CD8-positive, alpha-beta memory T cell (primary cell): ENCODE measurements around the gene GBP1. TPM values are rescaled to one million over a fixed set of nuclear protein-coding genes. Genes with fewer than 3 reads are reported as not detected.
A peak's percentile ranks its signal among the peaks of the same experiment; 100 is the strongest.
"Not testable (repeated sequence)": the region's sequence is repeated elsewhere in the genome, so short reads cannot be mapped to it uniquely, and the experiment has no call there.

Experiments used
- CTCF ChIA-PET: fragments of 350-600 bp; sonication (Branson Sonifier 250); formaldehyde crosslinking; loops from one replicate; lab custom pipeline; 2021; ENCODE audit warnings: antibody characterized with exemption; lab: Charles Lee
- POLR2A ChIA-PET: fragments of 350-600 bp; sonication (Branson Sonifier 250); formaldehyde crosslinking; loops from one replicate; lab custom pipeline; 2021; ENCODE audit warnings: antibody characterized with exemption; lab: Charles Lee
- DNase-seq, 5 donors: peaks; one replicate each; pipeline versions ENCODE4 v3.0.0 to v3.0.0-alpha.2; 2020 to 2022; ENCODE audit warnings: mixed read lengths in 1 of 5
- H3K27ac ChIP-seq: one replicate; pipeline ENCODE4 v1.7.0; 2013; ENCODE audit warnings: low read depth, mild to moderate bottlenecking, low read length, moderate library complexity
- H3K27me3 ChIP-seq: 2 replicates; pipeline ENCODE4 v1.7.0; 2013; ENCODE audit warnings: low read length, mild to moderate bottlenecking; ENCODE audit not compliant: insufficient read depth, poor library complexity, severe bottlenecking
- H3K36me3 ChIP-seq: 2 replicates; pipeline ENCODE4 v1.7.0; 2013; ENCODE audit warnings: mild to moderate bottlenecking, low read length, moderate library complexity; ENCODE audit not compliant: insufficient read depth
- H3K4me1 ChIP-seq: 2 replicates; pipeline ENCODE4 v1.7.0; 2013; ENCODE audit warnings: mild to moderate bottlenecking, low read length, moderate library complexity; ENCODE audit not compliant: insufficient read depth
- H3K4me3 ChIP-seq: 2 replicates; pipeline ENCODE4 v1.7.0; 2013; ENCODE audit warnings: mild to moderate bottlenecking, low read length
- H3K9me3 ChIP-seq: 2 replicates; pipeline ENCODE4 v1.7.0; 2013; ENCODE audit warnings: mild to moderate bottlenecking, low read length
- H3K27ac Mint-ChIP-seq, 8 donors: one replicate each; pipeline ENCODE4 v1.8.0; 2020 to 2021; ENCODE audit warnings: mixed read lengths in 8 of 8, mild to moderate bottlenecking in 6 of 8, inconsistent platforms in 3 of 8, moderate library complexity in 3 of 8
- H3K27me3 Mint-ChIP-seq, 2 donors: one replicate each; pipeline ENCODE4 v1.8.0; 2020 to 2021; ENCODE audit warnings: mixed read lengths in 2 of 2, mild to moderate bottlenecking in 1 of 2, moderate library complexity in 1 of 2
- H3K36me3 Mint-ChIP-seq, 3 donors: one replicate each; pipeline ENCODE4 v1.8.0; 2020 to 2021; ENCODE audit warnings: mixed read lengths in 3 of 3, inconsistent platforms in 1 of 3, mild to moderate bottlenecking in 1 of 3
- H3K4me1 Mint-ChIP-seq, 3 donors: one replicate each; pipeline ENCODE4 v1.8.0; 2020 to 2021; ENCODE audit warnings: mixed read lengths in 3 of 3, inconsistent platforms in 1 of 3, mild to moderate bottlenecking in 1 of 3
- H3K4me3 Mint-ChIP-seq, 7 donors: one replicate each; pipeline ENCODE4 v1.8.0; 2020 to 2021; ENCODE audit warnings: mixed read lengths in 7 of 7, mild to moderate bottlenecking in 6 of 7, moderate library complexity in 4 of 7, inconsistent platforms in 2 of 7
- H3K9me3 Mint-ChIP-seq, 5 donors: one replicate each; pipeline ENCODE4 v1.8.0; 2020 to 2022; ENCODE audit warnings: mixed read lengths in 5 of 5, mild to moderate bottlenecking in 3 of 5, moderate library complexity in 2 of 5, inconsistent platforms in 1 of 5
- polyA plus RNA-seq: library from polyadenylated mRNA; unstranded; fragments of 300-500 nt; fragmentation: Illumina TruSeq; gene quantifications from one replicate; pipeline ENCODE4 v1.2.3, GENCODE V29; 2021
- total RNA-seq, 2 experiments: library from RNA; stranded (reverse); gene quantifications; one replicate each; pipeline ENCODE4 v1.2.3, GENCODE V29; 2021

GBP1 gene
- total and polyA plus RNA-seq, 3 experiments from 2014 or later = 52.1 to 77.4 (median 53.0) TPM

DNA sequence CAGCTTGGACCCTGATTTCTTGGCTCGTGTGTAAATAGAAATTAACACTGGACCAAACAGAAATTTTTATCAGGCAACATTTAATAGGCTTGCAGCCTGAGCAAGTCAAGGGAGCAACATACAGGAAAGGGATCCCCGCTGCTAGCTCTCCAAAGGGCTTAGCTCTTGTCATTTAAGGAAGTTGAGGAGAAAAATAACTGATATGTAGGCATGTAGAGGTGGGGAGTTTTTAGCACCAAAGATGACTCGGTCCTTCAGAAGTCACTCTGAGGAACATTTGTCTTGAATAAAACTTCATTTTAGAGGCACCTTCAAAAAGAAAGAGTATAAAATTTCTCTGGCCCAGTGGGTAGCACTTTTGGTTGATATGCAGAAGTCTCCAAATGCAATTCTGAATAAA, 33.8 kb upstream of the GBP1 start:
- CTCF ChIA-PET = interaction anchor here (1.9 to 2.5 kb wide), 2 partner anchors 13 to 29 kb away, joined by 5 to 6 read pairs; no protein-coding TSS in a partner anchor
- H3K27ac Mint-ChIP-seq = no peak overlapping the region
- Histone ChIP-seq H3K4me1 (no peaks in the 10 kb centered on the region), H3K27ac (no peak overlapping the region), H3K4me3 (no peak overlapping the region), H3K9me3 (no peaks in the 10 kb centered on the region), H3K36me3 (no peaks in the 10 kb centered on the region), H3K27me3 (no peaks in the 10 kb centered on the region)
- H3K9me3 Mint-ChIP-seq = peaks cover 0 to 2% (median 2%) of the 10 kb centered on the region in 5 donors
- POLR2A ChIA-PET = no interaction called here
- peaks cover 0 to 2% (median 1%) of the 10 kb centered on the region in 3 donors for H3K4me1 Mint-ChIP-seq
- no peak for DNase-seq
- H3K4me3 Mint-ChIP-seq = no peak overlapping the region
- peaks cover 0 to 2% of the 10 kb centered on the region in 2 donors for H3K27me3 Mint-ChIP-seq
- peaks cover 2 to 31% (median 3%) of the 10 kb centered on the region in 3 donors for H3K36me3 Mint-ChIP-seq

DNA sequence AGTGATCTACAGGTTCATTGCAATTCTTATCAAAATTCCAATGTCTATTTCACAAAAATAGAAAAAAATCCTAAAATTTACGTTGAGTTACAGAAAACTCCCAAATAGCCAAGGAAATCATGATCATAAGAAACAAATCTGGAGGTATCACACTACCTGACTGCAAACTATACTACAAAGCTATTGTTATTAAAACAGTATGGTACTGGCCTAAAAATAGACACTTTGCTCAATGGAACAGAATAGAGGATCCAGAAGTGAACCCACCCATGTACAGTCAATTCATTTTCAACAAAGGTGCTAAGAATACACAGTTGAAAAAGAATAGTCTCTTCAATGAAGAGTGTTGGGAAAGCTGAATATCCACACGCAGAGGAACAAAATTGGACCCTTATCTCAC, 30.7 kb upstream of the GBP1 start:
- Histone ChIP-seq H3K4me3 (no peak overlapping the region), H3K9me3 (no peaks in the 10 kb centered on the region), H3K27ac (no peak overlapping the region), H3K27me3 (no peaks in the 10 kb centered on the region), H3K4me1 (no peaks in the 10 kb centered on the region), H3K36me3 (no peaks in the 10 kb centered on the region)
- Mint-ChIP-seq H3K4me3 (no peak overlapping the region), H3K9me3 (peaks cover 0 to 2% (median 2%) of the 10 kb centered on the region in 5 donors), H3K27ac (no peak overlapping the region), H3K27me3 (peaks cover 0 to 2% of the 10 kb centered on the region in 2 donors), H3K36me3 (peaks cover 0 to 32% (median 2%) of the 10 kb centered on the region in 3 donors), H3K4me1 (no peaks in the 10 kb centered on the region)
- ChIA-PET POLR2A (no interaction called here), CTCF (no interaction called here)
- no peak for DNase-seq

DNA sequence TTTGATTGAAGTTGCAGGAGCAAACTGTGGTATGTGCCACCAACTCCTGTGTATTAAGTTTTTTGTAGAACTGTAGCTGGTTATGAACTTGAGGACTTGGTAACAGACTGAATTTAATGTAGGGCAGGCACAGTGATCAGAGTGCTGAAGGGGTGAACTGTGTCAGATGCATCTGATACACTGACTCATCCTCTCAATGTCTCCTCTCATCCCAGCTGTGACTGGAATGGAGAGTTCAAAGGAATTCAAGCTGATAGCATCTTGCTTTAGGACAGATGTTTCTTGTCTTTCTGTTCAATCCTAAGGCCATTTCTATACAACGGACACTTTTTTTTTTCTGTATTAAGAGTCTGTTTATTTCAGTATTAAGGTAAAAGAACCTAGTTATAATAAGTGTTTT, 25.0 kb upstream of the GBP1 start:
- Mint-ChIP-seq H3K4me3 (no peak overlapping the region), H3K4me1 (no peaks in the 10 kb centered on the region), H3K36me3 (peaks cover 0 to 14% (median 0%) of the 10 kb centered on the region in 3 donors), H3K27me3 (no peaks in the 10 kb centered on the region), H3K27ac (no peak overlapping the region), H3K9me3 (no peaks in the 10 kb centered on the region)
- H3K4me3 ChIP-seq = no peak overlapping the region
- ChIA-PET CTCF (no interaction called here), POLR2A (no interaction called here)
- no peak for DNase-seq
- no peaks in the 10 kb centered on the region for H3K9me3 ChIP-seq
- H3K4me1 ChIP-seq = no peaks in the 10 kb centered on the region
- H3K27me3 ChIP-seq = no peaks in the 10 kb centered on the region
- H3K36me3 ChIP-seq = no peaks in the 10 kb centered on the region
- H3K27ac ChIP-seq = no peak overlapping the region

DNA sequence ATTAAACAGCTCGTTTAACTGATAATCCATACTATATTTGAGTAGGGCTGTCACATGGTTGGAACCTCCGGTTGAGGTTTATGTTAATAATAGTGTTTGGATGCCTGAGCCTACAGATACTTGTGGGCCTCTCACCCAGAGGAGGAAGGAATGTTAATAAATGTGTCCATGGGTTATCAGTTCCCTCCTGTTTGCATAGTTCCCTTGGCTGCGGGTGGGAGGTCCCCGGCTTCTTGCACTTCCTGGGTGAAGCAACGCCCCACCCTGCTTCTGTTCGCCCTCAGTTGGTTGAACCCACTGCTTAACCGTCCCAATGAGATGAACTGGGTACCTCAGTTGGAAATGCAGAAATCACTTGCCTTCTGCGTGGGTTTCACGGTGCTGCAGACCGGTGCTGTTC, 23.6 kb upstream of the GBP1 start:
- no peak overlapping the region for H3K4me3 ChIP-seq
- peaks cover 0 to 1% (median 0%) of the 10 kb centered on the region in 3 donors for H3K36me3 Mint-ChIP-seq
- H3K36me3 ChIP-seq = no peaks in the 10 kb centered on the region
- POLR2A ChIA-PET = no interaction called here
- H3K27me3 ChIP-seq = no peaks in the 10 kb centered on the region
- H3K27ac ChIP-seq = no peak overlapping the region
- H3K4me1 ChIP-seq = no peaks in the 10 kb centered on the region
- H3K4me3 Mint-ChIP-seq = no peak overlapping the region
- H3K9me3 ChIP-seq = no peaks in the 10 kb centered on the region
- no peak for DNase-seq
- peaks cover 6 to 8% (median 6%) of the 10 kb centered on the region in 3 donors for H3K4me1 Mint-ChIP-seq
- CTCF ChIA-PET = interaction anchor here (1.6 kb wide), 1 partner anchor 270 kb away, joined by 6 read pairs; no protein-coding TSS in a partner anchor
- no peaks in the 10 kb centered on the region for H3K9me3 Mint-ChIP-seq
- no peaks in the 10 kb centered on the region for H3K27me3 Mint-ChIP-seq
- no peak overlapping the region for H3K27ac Mint-ChIP-seq

GRCh38 chr1:89087241-89087640, 22.2 kb upstream of the GBP1 start:
- no peaks in the 10 kb centered on the region for H3K27me3 ChIP-seq
- no peak for DNase-seq
- POLR2A ChIA-PET = no interaction called here
- H3K4me3 Mint-ChIP-seq = no peak overlapping the region
- H3K4me1 ChIP-seq = no peaks in the 10 kb centered on the region
- peaks cover 6 to 8% (median 6%) of the 10 kb centered on the region in 3 donors for H3K4me1 Mint-ChIP-seq
- no peak overlapping the region for H3K27ac ChIP-seq
- no peaks in the 10 kb centered on the region for H3K9me3 Mint-ChIP-seq
- CTCF ChIA-PET = interaction anchor here (1.6 kb wide), 1 partner anchor 272 kb away, joined by 6 read pairs; no protein-coding TSS in a partner anchor
- H3K9me3 ChIP-seq = no peaks in the 10 kb centered on the region
- H3K27me3 Mint-ChIP-seq = no peaks in the 10 kb centered on the region
- no peaks in the 10 kb centered on the region for H3K36me3 ChIP-seq
- no peak overlapping the region for H3K4me3 ChIP-seq
- peaks cover 0 to under 1% (median 0%) of the 10 kb centered on the region in 3 donors for H3K36me3 Mint-ChIP-seq
- H3K27ac Mint-ChIP-seq = no peak overlapping the region

DNA sequence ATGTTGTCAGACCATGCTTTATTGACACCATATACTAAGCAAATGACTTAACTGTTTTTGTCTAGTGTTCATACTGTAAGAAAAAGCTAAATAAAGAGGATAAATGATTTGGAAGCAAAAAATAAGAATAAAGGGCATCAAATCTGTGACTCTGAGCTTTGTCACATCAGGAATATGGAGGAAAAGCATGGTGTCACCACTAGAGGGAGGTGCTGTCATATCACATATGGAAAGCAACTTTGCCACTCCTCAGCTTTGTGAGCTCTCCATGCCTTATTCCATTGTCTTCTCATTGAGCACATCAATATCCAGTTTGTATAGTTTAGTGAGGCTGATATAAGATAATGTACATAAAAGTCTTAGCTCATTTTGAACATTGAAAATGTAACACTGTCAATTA, 20.8 kb upstream of the GBP1 start:
- Mint-ChIP-seq H3K27me3 (no peaks in the 10 kb centered on the region), H3K9me3 (no peaks in the 10 kb centered on the region), H3K4me3 (no peak overlapping the region), H3K36me3 (peaks cover 0 to 9% (median 0%) of the 10 kb centered on the region in 3 donors), H3K4me1 (peaks cover 6 to 8% (median 6%) of the 10 kb centered on the region in 3 donors), H3K27ac (no peak overlapping the region)
- POLR2A ChIA-PET = no interaction called here
- H3K27me3 ChIP-seq = no peaks in the 10 kb centered on the region
- no peaks in the 10 kb centered on the region for H3K9me3 ChIP-seq
- DNase-seq = peak; percentile 8 to 56 (median 42)
- CTCF ChIA-PET = interaction anchor here (0.7 to 2.1 kb wide), 12 partner anchors 14 to 367 kb away, joined by 3 to 18 read pairs (median 4); partner anchors contain the start of gene GBP1
- H3K4me3 ChIP-seq = no peak overlapping the region
- H3K4me1 ChIP-seq = no peaks in the 10 kb centered on the region
- no peaks in the 10 kb centered on the region for H3K36me3 ChIP-seq
- H3K27ac ChIP-seq = no peak overlapping the region

DNA sequence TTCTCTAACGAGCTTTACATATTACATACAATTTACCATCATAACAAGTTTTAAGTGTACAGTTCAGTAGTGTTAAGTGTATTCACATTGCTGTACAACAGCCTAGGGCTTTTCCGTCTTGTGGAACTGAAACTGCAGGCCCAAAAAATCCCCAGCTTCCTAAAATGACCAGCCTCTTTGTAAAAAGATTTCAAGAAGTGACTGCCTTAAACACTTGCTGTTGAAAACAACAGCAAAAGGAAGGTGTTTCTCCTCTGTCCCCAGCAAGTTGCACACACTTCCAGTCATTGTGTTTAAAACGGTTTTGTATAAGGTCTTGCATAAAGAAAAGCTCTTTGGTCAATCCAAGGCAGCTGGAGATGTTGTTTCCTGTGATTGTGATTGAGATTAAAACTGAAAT, 16.0 kb upstream of the GBP1 start:
- no peaks in the 10 kb centered on the region for H3K4me1 ChIP-seq
- Mint-ChIP-seq H3K4me1 (peaks cover 6 to 8% (median 6%) of the 10 kb centered on the region in 3 donors), H3K9me3 (peaks cover 0 to 19% (median 14%) of the 10 kb centered on the region in 5 donors), H3K27ac (no peak overlapping the region), H3K27me3 (no peaks in the 10 kb centered on the region), H3K36me3 (peaks cover 3 to 37% (median 4%) of the 10 kb centered on the region in 3 donors), H3K4me3 (no peak overlapping the region)
- DNase-seq = no peak
- ChIA-PET POLR2A (interaction anchor here (0.6 kb wide), 1 partner anchor 59 kb away, joined by 4 read pairs; no protein-coding TSS in a partner anchor), CTCF (interaction anchor here (1.3 kb wide), 1 partner anchor 278 kb away, joined by 4 read pairs; no protein-coding TSS in a partner anchor)
- H3K4me3 ChIP-seq = no peak overlapping the region
- no peak overlapping the region for H3K27ac ChIP-seq
- H3K27me3 ChIP-seq = no peaks in the 10 kb centered on the region
- H3K36me3 ChIP-seq = no peaks in the 10 kb centered on the region
- no peaks in the 10 kb centered on the region for H3K9me3 ChIP-seq

- CTCF ChIA-PET = interaction anchor here (1.3 kb wide), 1 partner anchor 279 kb away, joined by 4 read pairs; no protein-coding TSS in a partner anchor
- H3K4me1 Mint-ChIP-seq, DNase-seq, H3K4me3 Mint-ChIP-seq, H3K27me3 ChIP-seq, H3K27me3 Mint-ChIP-seq, H3K9me3 ChIP-seq, POLR2A ChIA-PET, H3K27ac ChIP-seq, H3K4me1 ChIP-seq, H3K4me3 ChIP-seq, H3K27ac Mint-ChIP-seq, H3K36me3 ChIP-seq: not testable (repeated sequence)
- peaks cover 3 to 45% (median 4%) of the 10 kb centered on the region in 3 donors for H3K36me3 Mint-ChIP-seq
- H3K9me3 Mint-ChIP-seq = peaks cover 0 to 19% (median 14%) of the 10 kb centered on the region in 5 donors
These were observed 15.1 kb upstream of the GBP1 start for GRCh38 chr1:89080068-89080467.
